Nucleus accumbens (tissue), 56 donors: ENCODE measurements around the gene LILRB5.
"Not testable (repeated sequence)": the region's sequence is repeated elsewhere in the genome, so short reads cannot be mapped to it uniquely, and the experiment has no call there.

ENCODE experiments used
- DNase-seq, 56 donors: peaks; one replicate each; lab custom pipeline; 2025; lab: John Stamatoyannopoulos, UW

Gene LILRB5

GRCh38 chr19:54245936-54246335 lies 11.1 kb downstream of the LILRB5 start:
- DNase-seq: no peak

DNA sequence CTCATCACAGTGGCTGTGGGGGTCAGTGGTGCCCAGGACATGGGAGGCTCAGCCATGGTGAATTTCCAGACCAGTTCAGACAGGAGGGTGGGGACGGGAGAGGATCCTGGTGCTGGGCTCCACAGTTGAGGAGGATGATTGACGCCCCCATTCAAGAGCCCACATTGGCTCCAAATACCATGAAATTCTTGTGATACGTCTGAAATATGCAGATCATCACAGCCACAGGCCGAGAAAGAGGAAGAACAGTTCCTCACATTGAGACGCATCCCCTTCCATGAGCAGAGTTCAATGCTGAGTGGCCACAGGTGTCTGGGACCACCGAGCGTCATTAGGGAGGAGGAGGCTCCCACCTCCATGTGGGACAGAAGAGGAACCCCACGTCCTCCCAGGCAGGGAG lies 13.3 kb downstream of the LILRB5 start:
- not testable (repeated sequence) for DNase-seq

DNA sequence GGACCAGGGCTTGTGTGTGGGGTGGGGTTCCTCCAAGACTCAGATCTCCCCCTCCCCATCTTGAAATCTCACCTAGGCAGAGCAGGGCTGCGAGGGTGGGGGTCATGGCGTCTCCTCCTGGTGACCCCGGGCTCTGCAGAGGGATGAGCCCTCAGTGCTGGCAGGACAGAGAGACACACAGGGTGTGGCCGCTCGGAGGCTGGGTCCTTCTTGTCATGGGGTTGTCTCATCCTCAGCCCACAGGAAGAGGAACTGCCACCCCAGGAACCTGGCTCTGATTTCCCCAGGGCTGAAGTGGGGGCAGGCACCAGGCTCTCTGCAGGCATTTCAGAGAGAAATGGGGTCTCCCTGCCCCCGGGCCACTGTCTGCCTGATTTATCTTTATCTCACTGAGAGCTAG lies 14.4 kb downstream of the LILRB5 start, which contains the start of gene LILRA6:
Gene LILRA6 (minus strand): TSS at position 145 of the 400 bp plus-strand sequence.
- DNase-seq: not testable (repeated sequence)

DNA sequence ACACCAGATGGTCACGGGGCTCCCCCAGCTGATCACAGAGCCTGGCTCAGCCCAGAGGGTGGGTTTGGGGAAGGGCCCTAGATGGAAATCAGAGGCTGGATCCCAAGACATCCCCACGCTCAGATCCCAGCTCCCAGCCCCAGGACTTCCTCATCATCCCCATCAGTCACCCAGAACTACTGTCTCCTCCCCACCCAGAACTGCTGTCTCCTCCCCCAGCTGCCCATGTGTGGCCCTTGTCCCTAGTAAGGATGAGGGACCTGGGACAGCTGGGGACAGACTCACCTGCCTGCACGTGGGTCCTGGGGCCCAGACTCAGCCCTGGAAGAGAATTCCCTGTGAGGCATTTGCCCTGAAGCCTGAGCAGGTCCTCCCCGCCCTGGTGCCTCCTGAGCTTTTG lies 14.8 kb downstream of the LILRB5 start:
- not testable (repeated sequence) for DNase-seq

- not testable (repeated sequence) for DNase-seq
These were observed 16.4 kb downstream of the LILRB5 start for GRCh38 chr19:54240372-54241336.

- not testable (repeated sequence) for DNase-seq
These were observed 17.3 kb downstream of the LILRB5 start for GRCh38 chr19:54239491-54240371.

DNA sequence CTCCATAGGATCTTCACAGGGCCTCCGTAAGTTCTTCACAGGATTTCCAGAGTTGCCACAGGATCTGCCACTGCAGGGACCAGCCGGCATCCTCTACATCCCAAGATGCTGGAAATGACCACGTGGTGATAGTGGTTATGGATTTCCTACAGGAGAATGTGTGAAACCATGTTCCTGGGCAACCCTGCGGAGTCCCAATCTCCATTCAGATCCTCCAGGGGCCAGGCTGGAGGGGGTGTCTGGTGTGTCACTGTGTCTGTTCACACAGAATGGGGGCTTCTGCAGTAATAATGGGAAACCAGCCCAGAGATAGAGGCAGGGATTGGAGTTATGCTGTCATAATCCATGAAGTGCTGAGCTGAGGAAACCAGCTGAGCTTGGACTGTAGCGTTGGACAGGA lies 23.1 kb downstream of the LILRB5 start:
- no peak for DNase-seq

DNA sequence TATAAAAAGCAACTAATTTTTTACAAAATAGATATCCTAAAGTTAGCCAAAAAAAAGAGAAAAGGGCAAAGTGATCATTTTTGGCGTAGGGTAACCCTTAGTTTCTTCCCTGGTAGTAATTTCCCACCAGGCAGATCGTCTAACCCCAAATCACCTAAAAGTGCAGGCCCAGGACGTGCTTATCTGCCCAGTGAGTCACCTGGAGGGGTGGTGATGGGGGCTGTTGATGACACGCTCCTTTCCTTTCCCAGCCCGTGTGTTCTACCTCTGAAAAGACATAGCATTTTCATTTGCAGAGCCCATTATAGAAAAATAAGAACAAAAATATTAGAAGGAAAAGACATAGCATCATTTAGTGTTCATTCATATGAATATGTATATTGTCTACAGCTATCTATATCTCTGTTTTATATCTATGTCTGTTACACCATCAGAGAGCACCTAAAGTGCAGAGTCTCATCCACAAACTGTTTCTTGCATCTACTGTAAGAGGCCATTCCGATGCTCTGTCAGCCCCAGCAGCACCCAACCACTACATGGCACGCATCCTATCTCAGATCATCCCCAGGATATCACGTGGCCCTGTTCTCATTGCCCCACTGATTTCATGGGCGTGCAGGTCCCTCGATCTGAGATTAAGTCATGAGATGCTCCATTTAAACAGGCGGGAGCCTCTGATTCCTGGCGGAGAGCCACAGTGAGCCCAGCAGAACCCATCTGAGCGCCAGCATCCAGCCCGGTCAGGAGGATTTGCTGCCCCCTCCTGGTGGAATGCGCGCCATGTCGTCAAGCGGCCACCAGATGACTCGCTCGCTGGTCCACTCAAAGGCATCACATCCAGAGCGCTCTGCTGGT lies 25.8 kb downstream of the LILRB5 start:
- DNase-seq: peak in 52 of 56 donors; percentile 28 to 92 (median 71)

DNA sequence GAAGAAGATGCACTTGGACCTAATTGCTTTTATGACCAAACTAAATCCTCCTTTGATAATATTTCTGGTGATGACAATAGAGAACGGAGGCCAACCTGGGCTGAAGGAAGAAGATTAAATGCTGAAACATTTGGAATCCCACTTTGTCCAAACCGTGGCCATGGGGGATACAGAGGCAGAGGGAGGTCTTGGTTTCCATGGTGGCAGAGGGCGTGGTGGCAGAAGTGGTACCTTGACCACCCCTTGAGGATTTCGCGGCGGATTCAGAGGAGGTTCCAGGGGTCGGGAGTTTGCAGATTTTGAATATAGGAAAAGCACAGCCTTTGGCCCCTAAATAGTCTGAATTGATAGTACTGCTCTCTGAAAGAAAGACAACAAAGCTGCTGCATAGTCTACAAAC lies 27.0 kb downstream of the LILRB5 start:
- no peak for DNase-seq

DNA sequence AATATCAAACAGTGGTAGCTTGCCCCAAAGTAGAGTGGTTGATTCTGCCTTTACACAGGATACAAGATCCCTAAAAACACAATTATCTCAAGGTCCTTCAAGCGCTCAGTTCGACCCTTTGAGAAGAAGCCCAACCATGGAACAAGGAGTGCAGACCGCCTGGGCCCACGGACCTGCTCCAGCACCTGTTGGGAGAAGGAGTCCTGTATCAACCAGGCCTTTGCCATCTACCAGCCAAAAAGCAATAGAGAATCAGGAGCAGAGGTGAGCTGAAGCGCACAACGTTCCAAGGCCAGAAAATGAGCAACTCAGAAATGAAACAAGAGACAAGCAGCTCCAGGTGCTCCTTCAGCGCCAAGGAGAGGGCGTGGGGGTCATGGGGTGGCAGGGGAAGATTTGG lies 27.9 kb downstream of the LILRB5 start:
- no peak for DNase-seq

DNA sequence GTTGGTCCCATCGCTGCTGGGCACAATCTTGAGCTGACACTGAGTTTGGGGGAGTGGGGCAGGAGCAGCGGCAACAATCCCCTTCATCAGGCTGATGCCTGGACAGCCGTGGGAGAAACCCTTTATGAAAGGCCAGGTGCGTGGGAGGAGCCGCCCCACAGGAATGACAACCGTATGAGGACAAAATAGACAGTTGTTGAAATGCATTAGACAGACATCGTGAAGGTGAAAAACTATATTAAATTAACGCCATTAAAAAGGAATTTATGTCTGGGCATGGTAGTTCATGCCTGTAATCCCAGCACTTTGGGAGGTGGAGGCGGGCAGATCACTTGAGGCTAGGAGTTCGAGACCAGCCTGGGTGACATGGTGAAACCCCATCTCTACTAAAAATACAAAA lies 32.5 kb downstream of the LILRB5 start:
- not testable (repeated sequence) for DNase-seq

DNA sequence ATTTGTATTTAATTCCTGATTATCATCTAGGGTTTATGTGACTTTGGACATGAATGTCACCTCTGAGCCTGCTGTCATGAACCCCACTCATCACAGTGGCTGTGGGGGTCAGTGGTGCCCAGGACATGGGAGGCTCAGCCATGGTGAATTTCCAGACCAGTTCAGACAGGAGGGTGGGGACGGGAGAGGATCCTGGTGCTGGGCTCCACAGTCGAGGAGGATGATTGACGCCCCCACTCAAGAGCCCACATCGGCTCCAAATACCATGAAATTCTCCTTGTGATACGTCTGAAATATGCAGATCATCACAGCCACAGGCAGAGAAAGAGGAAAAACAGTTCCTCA lies 33.2 kb downstream of the LILRB5 start:
- DNase-seq: not testable (repeated sequence)

- not testable (repeated sequence) for DNase-seq
These were observed 33.7 kb downstream of the LILRB5 start for GRCh38 chr19:54223277-54223936.

- not testable (repeated sequence) for DNase-seq
These were observed 34.4 kb downstream of the LILRB5 start, which contains the start of gene LILRB3 for GRCh38 chr19:54222474-54223276. LILRB3 (minus strand) TSS chr19:54223007; CDS start chr19:54222976, 31 bp downstream.

- not testable (repeated sequence) for DNase-seq
These were observed 35.1 kb downstream of the LILRB5 start for GRCh38 chr19:54221947-54222346.

DNA sequence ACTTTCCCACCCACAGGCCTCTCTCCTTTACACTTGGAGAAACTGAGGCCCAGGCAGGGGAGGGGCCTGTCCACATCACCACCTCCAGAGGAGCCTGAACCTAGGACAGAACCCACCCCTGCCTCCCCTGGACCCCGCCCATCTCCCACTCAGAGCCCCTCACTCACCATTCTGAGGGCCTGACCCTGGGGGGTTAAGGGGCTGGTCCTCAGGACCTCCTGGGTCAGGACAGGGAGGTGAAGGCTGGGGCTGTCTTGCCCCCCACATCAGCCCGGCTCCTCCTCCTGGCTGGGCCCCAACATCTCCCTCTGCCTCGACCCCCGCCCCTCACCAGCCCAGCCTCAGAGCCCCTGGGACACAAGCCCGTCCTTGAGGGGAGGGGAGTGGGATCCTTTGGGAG lies 37.4 kb downstream of the LILRB5 start:
- DNase-seq: not testable (repeated sequence)

DNA sequence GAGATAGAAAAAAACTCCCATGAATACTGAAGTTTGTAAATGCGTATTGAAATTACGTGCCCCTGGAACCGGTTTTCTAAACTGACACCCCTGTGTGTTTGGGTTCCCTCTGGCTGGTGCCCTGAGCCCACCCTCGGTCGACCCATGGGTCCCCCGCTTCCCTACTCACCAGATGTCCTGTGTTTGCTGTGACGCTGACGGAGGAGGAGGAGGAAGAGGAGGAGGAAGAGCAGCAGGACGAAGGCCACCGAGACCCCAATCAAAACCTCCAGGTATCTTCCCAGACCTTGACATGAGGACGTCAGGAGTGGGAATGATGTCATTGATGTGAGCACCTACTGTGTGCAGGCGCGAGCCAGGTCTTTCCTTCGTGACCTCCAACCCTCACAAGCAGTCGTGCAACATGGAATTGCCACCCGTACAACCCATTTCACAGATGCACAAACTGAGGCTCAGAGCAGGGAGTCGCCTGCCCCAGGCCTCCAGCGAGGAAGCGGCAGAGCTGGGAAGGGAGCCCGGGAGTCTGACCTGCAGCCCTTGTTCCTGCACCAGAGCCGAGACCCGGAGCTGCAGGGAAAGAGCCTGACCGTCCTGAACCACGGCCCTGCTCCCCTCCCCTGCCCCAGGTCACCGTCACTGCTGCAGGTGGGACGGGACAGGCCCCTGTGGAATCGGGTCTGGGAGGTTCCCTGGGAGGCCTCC lies 38.0 kb downstream of the LILRB5 start:
- DNase-seq: no peak

- DNase-seq: no peak
These were observed 38.8 kb downstream of the LILRB5 start for GRCh38 chr19:54218259-54218658.
